AML-193 (cell line): ENCODE measurements around the gene CYGB.
"Not testable (repeated sequence)": the region's sequence is repeated elsewhere in the genome, so short reads cannot be mapped to it uniquely, and the experiment has no call there.

Experiments
- DNase-seq, 2 experiments: peaks; one replicate each; lab custom pipeline; 2025; lab: John Stamatoyannopoulos, UW

Gene CYGB

GRCh38 chr17:76538281-76538931 lies 897 bp upstream of the CYGB start:
- DNase-seq, result no peak

GRCh38 chr17:76537288-76537577 lies 276 bp downstream of the CYGB start:
- no peak for DNase-seq

DNA sequence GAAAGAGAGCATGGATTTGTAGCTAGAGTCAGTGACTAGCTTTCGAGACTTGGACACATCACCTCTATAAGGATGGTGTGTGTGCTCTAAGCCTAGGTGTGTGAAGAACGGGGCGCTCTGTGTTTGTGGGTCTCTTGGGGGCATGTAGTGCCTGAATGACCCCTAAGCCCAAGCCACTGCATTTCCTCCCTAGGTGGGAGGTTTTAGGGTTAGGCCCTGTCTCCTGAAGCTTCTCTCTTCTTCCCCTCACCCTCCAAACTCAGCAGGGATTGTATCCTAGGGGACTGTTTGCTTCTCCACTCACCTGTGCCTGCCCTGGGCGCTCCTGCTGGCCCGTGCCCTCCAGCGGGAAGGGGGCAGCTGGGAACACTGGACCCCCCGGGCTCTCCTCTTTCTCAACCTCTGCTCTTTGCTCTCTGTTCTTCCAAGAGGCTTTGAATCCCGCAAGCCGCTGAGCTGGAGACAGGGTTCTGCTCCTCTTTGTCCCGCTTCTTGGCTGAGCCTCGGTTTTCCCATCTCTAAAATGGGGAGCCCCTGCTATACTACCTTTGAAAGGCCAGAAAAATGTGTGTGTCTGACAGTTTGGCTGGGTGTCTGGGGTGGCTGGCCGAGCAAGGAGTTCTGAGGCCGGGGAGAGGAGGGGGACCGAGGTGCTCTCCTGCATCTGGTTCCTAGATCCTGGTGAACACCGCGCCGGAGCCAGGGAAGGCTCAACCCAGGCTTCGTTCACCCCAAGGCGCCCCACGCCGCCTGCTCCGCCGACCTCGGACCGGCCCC lies 810 bp downstream of the CYGB start:
- DNase-seq, result no peak

DNA sequence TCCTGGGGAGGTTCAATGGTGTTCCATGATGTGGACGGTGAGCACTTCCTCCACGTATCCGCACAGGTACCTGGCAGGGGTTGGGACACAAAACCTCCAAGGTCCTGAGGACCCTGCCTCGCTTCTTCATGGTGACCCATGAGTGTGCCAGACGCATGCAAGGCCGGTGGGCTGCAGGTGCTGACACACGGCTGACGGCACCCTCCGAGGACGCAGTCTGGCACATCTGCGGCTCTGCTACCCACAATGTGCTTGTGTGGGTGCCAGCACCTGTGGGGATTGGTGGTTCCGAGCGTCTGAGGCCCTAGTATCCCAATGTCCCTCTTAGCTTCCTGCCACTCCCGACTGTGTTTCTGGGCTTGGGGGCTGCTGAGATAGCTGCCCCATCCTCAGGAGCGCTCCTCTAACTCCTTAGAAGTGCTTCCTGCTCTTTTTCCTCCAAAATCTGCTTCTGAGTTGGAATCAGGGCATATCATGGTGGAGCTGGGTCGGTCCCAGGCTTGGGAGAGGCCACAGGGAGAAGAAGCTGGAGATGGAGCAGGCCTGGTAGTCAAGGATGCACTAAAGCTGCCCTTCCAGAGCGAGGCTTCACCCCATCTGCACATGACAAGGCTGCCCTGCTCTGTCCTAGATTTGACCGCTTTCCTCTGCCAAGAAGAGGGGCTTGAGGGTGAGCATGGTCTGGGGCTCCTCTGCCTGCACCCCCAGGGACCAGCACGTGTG lies 1.6 kb downstream of the CYGB start:
- no peak for DNase-seq

DNA sequence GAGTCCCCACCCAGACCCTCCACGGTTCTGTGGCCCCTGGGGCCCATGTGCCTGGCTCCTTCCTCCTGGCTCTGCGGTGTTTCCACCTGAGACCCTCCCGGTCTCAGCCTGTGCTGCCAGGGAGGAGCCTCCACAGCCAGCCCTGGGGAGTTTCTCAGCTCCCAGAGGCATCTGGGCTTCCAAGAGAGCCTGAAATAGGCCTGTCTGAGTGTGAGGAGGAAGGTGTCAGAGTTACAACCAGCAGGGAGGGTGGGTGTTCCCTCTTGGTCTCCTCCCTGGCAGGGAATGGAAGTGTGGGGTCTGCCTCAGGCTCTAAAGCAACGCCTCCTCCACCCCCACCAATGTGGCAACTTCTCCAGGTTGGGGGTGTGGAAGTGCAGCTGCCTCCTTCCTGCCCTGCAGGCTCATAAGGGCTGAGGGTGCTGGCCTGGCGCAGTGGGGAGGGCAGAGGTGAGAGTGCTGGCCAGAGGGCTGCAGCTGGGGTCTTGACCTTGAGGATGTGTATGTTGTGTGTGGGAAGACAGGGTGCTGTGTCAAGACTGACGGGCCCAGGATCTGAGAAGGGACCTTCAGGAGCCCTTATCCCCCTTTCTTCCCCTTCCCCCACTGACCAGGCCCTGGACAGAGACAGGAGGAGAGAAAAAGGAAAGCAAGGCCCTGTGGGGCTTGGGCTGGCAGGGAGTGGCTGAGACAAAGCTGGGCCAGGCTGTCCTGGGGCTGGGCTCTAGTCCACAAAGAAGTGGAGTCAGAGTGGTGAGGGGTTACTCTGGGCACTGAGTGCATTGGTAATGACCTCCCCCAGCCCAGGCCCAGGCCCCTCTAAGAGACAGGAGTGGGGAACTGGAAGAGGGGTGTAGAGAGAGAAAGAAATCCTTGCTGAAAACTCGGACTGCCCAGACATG lies 2.4 kb downstream of the CYGB start:
- DNase-seq, result no peak

DNA sequence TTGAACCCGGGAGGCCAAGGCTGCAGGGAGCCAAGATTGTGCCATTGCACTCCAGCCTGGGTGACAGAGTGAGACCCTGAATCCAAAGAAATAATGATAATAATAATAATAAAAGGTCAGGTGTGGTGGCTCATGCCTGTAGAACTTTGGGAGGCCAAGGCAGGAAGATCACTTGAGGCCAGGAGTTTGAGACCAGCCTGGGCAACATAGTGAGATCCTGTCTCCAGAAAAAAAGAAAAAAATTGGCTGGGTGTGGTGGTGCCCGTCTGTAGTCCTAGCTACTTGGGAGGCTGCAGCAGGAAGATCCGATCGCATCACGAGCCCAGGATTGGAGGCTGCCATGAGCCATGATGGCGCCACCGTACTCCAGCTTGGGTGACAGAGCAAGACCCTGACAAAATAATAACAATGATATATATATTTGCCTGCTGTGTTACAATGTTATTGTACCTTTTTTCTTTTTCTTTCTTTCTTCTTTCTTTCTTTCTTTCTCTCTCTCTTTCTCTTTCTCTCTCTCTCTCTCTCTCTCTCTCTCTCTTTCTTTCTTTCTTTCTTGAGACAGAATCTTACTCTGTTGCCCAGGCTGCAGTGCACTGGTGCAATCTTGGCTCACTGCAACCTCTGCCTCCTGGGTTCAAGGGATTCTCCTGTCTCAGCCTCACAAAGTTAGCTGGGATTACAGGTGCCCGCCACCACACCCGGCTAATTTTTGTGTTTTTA lies 3.7 kb downstream of the CYGB start:
- DNase-seq, result not testable (repeated sequence)

- no peak for DNase-seq
These were observed 5.3 kb downstream of the CYGB start for GRCh38 chr17:76532072-76532651.

DNA sequence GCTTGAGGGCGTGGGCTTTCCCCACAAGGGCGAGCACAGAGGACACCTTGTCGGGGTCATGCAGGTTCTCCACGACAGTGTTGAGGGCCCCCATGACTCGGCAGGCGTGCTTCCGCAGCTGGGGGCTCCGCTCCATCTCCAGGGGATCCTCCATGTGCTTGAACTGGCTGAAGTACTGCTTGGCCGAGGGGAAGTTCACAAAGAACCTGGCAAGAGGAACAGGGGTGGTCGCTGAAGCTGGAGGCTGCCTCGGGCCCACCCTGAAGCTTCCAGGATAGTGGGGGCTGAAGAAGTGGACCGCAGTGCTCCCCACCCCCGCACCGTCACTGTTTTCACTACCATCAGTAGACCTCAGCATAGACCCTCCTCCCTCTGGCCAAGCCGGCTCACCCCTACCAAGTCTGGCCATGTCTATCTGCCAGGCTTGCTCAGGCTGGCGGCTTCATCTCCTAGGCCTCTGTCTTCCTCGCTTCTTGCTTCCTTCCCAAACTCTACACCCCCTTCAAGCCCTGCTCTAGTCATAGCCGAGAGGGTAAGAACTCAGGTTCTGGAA lies 5.9 kb downstream of the CYGB start:
- DNase-seq, result no peak

DNA sequence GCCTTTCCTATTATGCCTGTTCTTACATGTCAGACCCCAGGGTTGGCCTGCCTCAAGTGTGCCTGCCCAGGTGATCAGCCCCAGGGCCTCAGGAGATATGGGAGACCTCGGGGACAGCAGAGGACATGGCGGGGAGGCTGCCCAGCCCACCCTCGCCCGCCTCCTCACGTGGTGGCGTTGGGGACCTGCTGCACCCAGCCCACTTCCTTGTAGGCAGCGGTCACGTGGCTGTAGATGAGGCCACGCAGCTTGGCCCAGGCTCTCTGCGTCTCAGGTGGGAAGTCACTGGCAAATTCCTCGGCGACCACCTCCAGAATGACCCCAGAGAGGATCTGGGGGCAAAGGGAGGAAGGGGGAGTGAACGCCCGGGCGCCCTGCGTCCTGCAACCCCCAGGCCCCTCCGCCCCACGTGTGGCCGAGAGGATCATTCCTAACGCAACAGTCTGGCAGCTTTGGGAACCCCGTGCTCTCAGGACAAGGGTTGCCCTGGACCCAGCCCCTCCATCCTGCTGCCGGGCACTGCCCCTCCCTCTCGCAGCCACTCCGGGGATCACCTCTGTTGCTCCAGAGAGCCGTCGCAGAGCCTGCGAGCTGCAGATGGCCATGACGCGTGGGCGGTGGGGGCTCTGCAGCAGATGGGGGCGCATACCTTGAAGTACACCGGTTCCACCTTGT lies 6.6 kb downstream of the CYGB start:
- DNase-seq, result no peak

- no peak for DNase-seq
These were observed 7.3 kb downstream of the CYGB start for GRCh38 chr17:76530095-76530723.

GRCh38 chr17:76529224-76530094 lies 8.1 kb downstream of the CYGB start:
- no peak for DNase-seq

GRCh38 chr17:76528528-76529223 lies 8.8 kb downstream of the CYGB start:
- DNase-seq, result no peak

DNA sequence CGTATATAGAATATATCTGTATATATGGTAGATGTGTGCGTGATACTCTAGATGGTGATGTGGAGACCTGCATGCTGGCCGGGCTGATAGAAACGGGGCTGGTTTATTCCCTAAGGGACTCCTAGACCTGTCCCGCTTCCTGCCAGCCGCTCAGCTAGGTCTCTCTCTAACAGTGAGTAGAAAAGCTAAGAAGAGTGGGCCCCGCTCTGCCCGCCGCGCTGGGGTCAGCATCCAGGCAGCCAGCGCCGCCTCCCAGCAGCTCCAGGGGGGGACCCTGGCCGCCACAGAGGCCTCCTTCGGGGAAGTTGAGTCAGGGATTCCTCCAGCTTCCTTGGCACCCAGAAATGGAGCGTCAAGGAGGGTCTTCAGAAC lies 9.4 kb downstream of the CYGB start:
- DNase-seq, result no peak

DNA sequence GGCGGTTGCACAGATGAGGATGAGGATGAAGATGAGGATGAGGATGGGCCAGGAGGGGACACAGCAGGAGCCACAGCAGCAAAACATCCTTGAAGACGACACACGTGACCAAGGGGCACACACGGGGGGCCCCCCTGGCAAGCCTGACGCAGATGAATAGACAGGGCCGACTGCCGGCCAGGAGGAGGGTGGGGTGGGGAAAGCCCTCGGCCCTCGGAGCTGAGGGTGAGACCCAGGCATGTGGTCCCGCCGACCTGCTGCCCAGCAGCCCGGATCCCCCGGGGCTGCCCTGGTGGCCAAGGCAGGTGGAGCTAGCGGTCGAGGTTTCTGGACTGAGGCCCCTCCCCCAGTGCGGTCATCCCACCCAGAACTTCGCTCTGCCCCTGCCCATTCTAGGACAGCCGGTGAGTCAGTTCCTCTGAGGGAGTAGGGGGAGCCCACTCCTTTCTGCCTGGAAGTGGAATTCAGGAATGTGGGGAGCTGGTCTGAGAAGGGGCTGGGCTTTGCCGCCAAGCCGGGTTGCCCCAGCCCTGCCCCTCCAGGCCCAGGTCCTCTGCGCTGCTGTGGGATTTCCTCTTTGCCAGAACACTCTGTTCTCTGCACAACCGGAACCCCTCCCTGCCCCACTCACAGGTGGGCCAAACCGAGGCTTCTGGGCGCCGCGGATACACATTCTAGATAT lies 9.9 kb downstream of the CYGB start:
- DNase-seq, result no peak

GRCh38 chr17:76527016-76527415 lies 10.5 kb downstream of the CYGB start:
- DNase-seq, result not testable (repeated sequence)

DNA sequence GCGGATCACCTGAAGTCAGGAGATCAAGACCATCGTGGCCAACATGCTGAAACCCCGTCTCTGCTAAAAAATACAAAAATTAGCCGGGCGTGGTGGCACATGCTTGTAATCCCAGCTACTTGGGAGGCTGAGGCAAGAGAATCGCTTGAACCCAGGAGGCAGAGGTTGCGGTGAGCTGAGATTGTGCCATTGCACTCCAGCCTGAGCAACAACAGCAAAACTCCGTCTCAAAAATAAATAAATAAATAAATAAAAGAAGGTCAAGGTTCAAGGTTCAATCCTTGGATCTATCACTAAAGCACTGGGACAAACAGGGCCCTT lies 12.0 kb downstream of the CYGB start:
- not testable (repeated sequence) for DNase-seq

DNA sequence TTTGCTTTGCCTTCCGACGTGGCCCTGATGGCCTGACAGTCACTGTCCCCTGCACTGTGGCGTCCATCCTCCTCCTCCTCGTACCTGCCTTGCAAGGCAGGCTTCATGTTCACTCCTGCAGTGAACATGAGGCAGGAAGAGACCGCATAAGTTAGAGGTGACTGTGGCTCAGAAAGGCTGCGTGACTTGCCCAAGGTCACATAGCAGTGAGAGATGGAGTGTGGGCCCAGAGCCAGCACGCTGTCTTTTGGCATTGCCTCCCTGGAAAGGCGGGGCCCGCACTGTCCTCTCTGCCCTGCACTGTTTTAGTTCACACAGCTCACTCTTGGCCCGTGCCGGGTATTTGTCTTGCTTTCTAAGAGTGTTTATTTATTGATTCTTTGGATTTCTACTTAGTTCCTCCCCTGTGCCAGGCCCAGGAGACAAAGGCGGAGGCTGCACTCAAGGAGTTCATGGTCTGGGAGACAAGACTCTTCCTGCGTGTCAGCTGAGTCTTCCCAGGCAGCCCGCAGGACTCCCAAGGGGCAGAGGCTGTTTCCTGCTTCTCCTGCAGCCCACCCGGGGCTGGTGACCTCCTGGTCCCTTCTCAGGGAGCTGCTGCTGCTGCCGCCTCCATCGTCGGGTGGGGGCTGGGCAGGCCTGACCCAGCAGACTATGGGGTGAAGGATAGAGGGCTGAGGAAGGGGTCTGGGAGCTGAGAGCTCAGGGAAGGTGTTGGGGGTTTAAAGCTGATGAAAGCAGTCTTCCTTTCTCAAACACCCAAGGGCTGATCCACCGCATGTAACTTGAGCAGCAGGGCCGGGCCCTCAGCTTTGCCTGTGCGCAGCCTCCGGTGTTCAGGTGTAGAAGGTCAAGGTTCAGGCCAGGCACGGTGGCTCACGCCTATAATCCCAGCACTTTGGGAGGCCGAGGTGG lies 12.7 kb downstream of the CYGB start:
- no peak for DNase-seq
